Measurements from ENCODE around the gene ALDH1L2.

Gene ALDH1L2

DNA sequence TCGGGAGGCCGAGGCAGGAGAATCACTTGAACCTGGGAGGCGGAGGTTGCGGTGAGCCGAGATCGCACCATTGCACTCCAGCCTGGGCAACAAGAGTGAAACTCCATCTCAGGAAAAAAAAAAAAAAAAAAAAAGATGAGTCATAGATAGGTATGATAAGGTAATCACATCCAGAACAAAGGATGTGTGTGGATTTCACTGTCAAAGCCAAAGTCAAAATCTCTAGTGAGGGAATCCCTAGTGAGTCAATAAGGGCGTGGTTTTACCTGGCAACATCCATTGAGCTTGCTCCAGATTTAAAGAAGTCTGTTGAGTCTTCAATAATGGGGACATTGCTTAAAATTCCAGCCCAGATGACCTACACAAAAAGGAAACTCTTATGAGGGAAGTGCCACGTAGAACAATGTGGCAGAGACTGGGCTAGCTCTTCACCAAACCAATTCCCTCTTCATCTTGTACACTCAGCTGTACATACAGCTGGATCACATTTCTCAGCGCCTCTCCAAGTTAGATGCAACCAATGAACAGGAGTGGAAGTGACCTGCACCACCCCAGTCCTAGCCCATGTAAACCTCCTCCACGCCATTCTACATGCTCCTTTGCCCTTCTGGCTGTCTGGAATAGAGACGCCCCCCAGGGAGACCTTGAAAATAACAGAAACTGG, 23.4 kb downstream of the ALDH1L2 start:
- H3K27me3 ChIP-seq (ENCODE audit: control insufficient read depth, insufficient read depth, low read length), result no peaks in the 10 kb centered on the region
- H3K36me3 ChIP-seq (ENCODE audit: insufficient read depth, low read length), result peaks cover 65% of the 10 kb centered on the region
- H3K9ac ChIP-seq (ENCODE audit: low read depth, low read length), result no peak overlapping the region
- no peak overlapping the region for H3K4me3 ChIP-seq (ENCODE audit: low read length)
- H3K4me2 ChIP-seq (ENCODE audit: low read length), result no peak overlapping the region
- H3K9me3 ChIP-seq (replicated peaks; ENCODE audit: low read length), result peaks cover 4% of the 10 kb centered on the region
- H3K4me1 ChIP-seq (ENCODE audit: control insufficient read depth, insufficient read depth, low read length), result no peaks in the 10 kb centered on the region

- peaks cover 54% of the 10 kb centered on the region for H3K36me3 ChIP-seq (ENCODE audit: insufficient read depth, low read length)
- no peak overlapping the region for H3K4me2 ChIP-seq (ENCODE audit: low read length)
- no peak overlapping the region for H3K9ac ChIP-seq (ENCODE audit: low read depth, low read length)
- peaks cover 4% of the 10 kb centered on the region for H3K9me3 ChIP-seq (replicated peaks; ENCODE audit: low read length)
- H3K4me1 ChIP-seq (ENCODE audit: control insufficient read depth, insufficient read depth, low read length), result no peaks in the 10 kb centered on the region
- no peak overlapping the region for H3K4me3 ChIP-seq (ENCODE audit: low read length)
- no peaks in the 10 kb centered on the region for H3K27me3 ChIP-seq (ENCODE audit: control insufficient read depth, insufficient read depth, low read length)
These were observed 27.1 kb downstream of the ALDH1L2 start for GRCh38 chr12:105057174-105057573.

DNA sequence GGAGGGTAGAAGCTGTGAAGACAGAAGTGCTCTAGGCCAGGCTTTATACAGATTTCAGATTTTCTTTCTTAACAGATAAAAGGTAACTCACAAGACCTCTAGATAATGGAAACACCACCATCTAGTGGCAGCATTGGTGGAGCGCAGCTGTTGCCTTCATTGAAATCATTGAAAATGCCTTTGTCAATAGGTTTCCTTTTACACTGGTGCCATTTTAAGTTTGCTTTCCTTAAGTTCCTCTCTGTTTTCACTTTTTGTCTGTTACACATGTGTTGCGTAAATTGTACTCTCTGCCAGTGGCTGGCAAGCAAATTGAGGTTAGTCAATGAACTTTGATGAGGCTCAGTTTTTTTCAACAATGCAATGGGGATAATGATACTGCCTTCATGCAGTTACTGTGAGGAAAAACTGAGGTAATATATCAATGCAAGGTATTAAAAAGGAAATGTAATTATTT, 31.1 kb downstream of the ALDH1L2 start:
- H3K36me3 ChIP-seq (ENCODE audit: insufficient read depth, low read length), result peaks cover 50% of the 10 kb centered on the region
- no peaks in the 10 kb centered on the region for H3K27me3 ChIP-seq (ENCODE audit: control insufficient read depth, insufficient read depth, low read length)

GRCh38 chr12:105051981-105052380, 32.3 kb downstream of the ALDH1L2 start:
- H3K27me3 ChIP-seq (ENCODE audit: control insufficient read depth, insufficient read depth, low read length), result no peaks in the 10 kb centered on the region
- H3K4me3 ChIP-seq (ENCODE audit: low read length), result no peak overlapping the region
- no peak overlapping the region for H3K4me2 ChIP-seq (ENCODE audit: low read length)
- no peak overlapping the region for H3K9ac ChIP-seq (ENCODE audit: low read depth, low read length)
- peaks cover 4% of the 10 kb centered on the region for H3K9me3 ChIP-seq (replicated peaks; ENCODE audit: low read length)
- H3K36me3 ChIP-seq (ENCODE audit: insufficient read depth, low read length), result peaks cover 50% of the 10 kb centered on the region
- no peaks in the 10 kb centered on the region for H3K4me1 ChIP-seq (ENCODE audit: control insufficient read depth, insufficient read depth, low read length)

More for the DNA sequence above, 31.1 kb downstream of the ALDH1L2 start:
- Histone ChIP-seq H3K9me3 (replicated peaks; ENCODE audit: low read length) (peaks cover 4% of the 10 kb centered on the region), H3K4me1 (ENCODE audit: control insufficient read depth, insufficient read depth, low read length) (no peaks in the 10 kb centered on the region), H3K9ac (ENCODE audit: low read depth, low read length) (no peak overlapping the region), H3K4me2 (ENCODE audit: low read length) (no peak overlapping the region), H3K4me3 (ENCODE audit: low read length) (no peak overlapping the region)

DNA sequence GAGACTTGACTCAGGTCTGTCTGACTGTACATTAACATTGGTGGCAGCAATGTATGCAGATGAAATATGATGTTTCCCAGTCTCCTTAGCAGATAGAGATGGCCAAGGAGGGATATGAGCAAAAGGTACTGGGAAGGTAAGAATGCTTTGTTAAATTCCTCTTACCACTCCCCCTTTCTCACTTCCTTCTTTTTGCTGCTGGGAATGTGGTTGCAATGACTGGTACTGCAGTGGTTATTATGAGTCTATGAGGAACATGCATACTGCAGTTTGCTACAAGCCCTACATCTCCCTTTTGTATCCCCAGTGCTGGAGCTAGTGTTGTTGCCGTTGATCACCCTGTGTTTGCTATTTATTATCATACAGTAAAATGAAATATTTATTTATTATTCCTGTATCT, 35.9 kb downstream of the ALDH1L2 start:
- Histone ChIP-seq H3K4me1 (ENCODE audit: control insufficient read depth, insufficient read depth, low read length) (no peaks in the 10 kb centered on the region), H3K36me3 (ENCODE audit: insufficient read depth, low read length) (peaks cover 43% of the 10 kb centered on the region), H3K9ac (ENCODE audit: low read depth, low read length) (no peak overlapping the region), H3K9me3 (replicated peaks; ENCODE audit: low read length) (no peaks in the 10 kb centered on the region), H3K4me2 (ENCODE audit: low read length) (no peak overlapping the region), H3K4me3 (ENCODE audit: low read length) (no peak overlapping the region), H3K27me3 (ENCODE audit: control insufficient read depth, insufficient read depth, low read length) (no peaks in the 10 kb centered on the region)

DNA sequence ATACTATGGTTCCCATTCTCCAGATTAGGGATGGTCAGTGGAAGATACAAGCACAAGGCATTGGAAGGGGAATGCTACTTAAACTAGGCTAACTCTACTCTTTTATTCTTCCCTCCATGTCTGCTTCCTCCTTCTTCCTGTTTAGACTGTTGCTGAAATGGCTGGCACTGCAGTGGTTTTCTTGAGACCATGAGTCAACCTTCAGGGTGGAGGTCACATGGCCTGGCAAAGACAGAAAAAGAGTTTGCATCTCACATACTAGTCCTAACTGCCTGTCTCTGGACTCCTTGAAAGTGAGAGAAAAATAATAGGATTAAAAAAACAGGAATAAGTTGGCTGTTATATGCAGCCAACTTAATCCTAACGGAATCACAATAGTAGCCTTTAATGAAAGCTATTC, 37.0 kb downstream of the ALDH1L2 start:
- Histone ChIP-seq H3K36me3 (ENCODE audit: insufficient read depth, low read length) (peaks cover 42% of the 10 kb centered on the region), H3K4me3 (ENCODE audit: low read length) (no peak overlapping the region), H3K4me1 (ENCODE audit: control insufficient read depth, insufficient read depth, low read length) (no peaks in the 10 kb centered on the region), H3K9ac (ENCODE audit: low read depth, low read length) (no peak overlapping the region), H3K4me2 (ENCODE audit: low read length) (no peak overlapping the region), H3K27me3 (ENCODE audit: control insufficient read depth, insufficient read depth, low read length) (no peaks in the 10 kb centered on the region), H3K9me3 (replicated peaks; ENCODE audit: low read length) (no peaks in the 10 kb centered on the region)

- peaks cover 25% of the 10 kb centered on the region for H3K36me3 ChIP-seq (ENCODE audit: insufficient read depth, low read length)
- H3K9me3 ChIP-seq (replicated peaks; ENCODE audit: low read length), result no peaks in the 10 kb centered on the region
- no peaks in the 10 kb centered on the region for H3K27me3 ChIP-seq (ENCODE audit: control insufficient read depth, insufficient read depth, low read length)
- no peak overlapping the region for H3K4me2 ChIP-seq (ENCODE audit: low read length)
- no peak overlapping the region for H3K9ac ChIP-seq (ENCODE audit: low read depth, low read length)
- peaks cover 4% of the 10 kb centered on the region for H3K4me1 ChIP-seq (ENCODE audit: control insufficient read depth, insufficient read depth, low read length)
- H3K4me3 ChIP-seq (ENCODE audit: low read length), result no peak overlapping the region
These were observed 43.1 kb downstream of the ALDH1L2 start for GRCh38 chr12:105041186-105041585.

DNA sequence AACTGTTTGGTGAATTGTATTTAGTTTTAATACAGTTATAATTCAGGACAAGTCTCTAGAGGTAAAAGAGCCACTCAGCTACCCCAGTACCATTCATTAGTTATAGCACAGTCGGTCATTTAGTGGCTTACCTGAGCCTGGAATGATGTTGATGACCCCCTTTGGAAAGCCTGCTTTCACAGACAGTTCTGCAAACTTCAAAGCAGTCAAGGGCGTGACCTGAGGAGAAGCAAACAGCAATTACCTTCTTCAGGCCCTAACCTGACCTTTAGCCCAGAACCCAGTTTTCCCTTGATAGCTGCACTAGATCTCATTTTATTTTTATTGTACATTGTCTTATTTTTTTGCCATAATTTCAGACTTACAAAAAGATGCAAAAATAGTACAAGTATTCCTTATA, 43.8 kb downstream of the ALDH1L2 start:
- Histone ChIP-seq H3K36me3 (ENCODE audit: insufficient read depth, low read length) (peaks cover 25% of the 10 kb centered on the region), H3K4me3 (ENCODE audit: low read length) (no peak overlapping the region), H3K4me2 (ENCODE audit: low read length) (no peak overlapping the region), H3K27me3 (ENCODE audit: control insufficient read depth, insufficient read depth, low read length) (no peaks in the 10 kb centered on the region), H3K9me3 (replicated peaks; ENCODE audit: low read length) (no peaks in the 10 kb centered on the region), H3K4me1 (ENCODE audit: control insufficient read depth, insufficient read depth, low read length) (peaks cover 4% of the 10 kb centered on the region), H3K9ac (ENCODE audit: low read depth, low read length) (no peak overlapping the region)

DNA sequence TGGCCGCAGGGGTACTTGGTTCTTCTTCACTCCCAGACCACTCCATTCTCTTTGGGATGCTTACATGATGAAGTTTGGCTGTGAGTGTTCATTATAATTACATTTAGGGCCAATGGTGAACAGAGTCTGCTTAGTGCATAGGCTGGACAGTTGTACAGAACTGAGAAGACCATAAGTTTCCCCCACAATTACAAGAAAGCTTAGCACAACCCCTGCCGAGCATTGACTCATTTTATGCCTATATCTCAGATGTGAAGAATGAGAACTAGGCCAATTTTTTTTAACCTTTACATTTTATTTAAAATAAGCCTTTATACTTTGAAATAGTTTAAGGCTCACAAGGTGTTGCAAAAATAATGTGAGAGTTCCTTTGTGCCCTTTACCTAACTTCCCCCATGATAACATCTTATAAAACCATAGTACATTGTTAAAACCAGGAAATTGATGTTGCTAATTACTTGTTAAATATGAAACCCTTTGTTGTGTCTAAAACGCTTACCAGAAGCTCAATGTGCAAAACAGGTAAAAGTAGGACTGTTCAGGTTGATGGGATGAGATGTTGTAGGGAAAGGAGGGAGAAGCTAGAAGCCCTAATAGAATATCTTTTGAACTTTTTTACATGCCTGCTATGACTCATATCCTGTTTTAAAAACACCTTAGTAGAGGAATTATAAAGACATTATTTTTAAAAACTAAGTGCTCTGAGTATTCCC, 47.2 kb downstream of the ALDH1L2 start:
- Histone ChIP-seq H3K4me2 (ENCODE audit: low read length) (no peak overlapping the region), H3K27me3 (ENCODE audit: control insufficient read depth, insufficient read depth, low read length) (no peaks in the 10 kb centered on the region), H3K36me3 (ENCODE audit: insufficient read depth, low read length) (peaks cover 25% of the 10 kb centered on the region), H3K9me3 (replicated peaks; ENCODE audit: low read length) (no peaks in the 10 kb centered on the region), H3K4me3 (ENCODE audit: low read length) (no peak overlapping the region), H3K9ac (ENCODE audit: low read depth, low read length) (no peak overlapping the region), H3K4me1 (ENCODE audit: control insufficient read depth, insufficient read depth, low read length) (peaks cover 4% of the 10 kb centered on the region)

- Histone ChIP-seq H3K4me3 (ENCODE audit: low read length) (no peak overlapping the region), H3K4me2 (ENCODE audit: low read length) (no peak overlapping the region), H3K4me1 (ENCODE audit: control insufficient read depth, insufficient read depth, low read length) (peaks cover 4% of the 10 kb centered on the region), H3K27me3 (ENCODE audit: control insufficient read depth, insufficient read depth, low read length) (no peaks in the 10 kb centered on the region), H3K9me3 (replicated peaks; ENCODE audit: low read length) (no peaks in the 10 kb centered on the region), H3K36me3 (ENCODE audit: insufficient read depth, low read length) (peaks cover 40% of the 10 kb centered on the region), H3K9ac (ENCODE audit: low read depth, low read length) (no peak overlapping the region)
These were observed 50.4 kb downstream of the ALDH1L2 start for GRCh38 chr12:105033851-105034250.

DNA sequence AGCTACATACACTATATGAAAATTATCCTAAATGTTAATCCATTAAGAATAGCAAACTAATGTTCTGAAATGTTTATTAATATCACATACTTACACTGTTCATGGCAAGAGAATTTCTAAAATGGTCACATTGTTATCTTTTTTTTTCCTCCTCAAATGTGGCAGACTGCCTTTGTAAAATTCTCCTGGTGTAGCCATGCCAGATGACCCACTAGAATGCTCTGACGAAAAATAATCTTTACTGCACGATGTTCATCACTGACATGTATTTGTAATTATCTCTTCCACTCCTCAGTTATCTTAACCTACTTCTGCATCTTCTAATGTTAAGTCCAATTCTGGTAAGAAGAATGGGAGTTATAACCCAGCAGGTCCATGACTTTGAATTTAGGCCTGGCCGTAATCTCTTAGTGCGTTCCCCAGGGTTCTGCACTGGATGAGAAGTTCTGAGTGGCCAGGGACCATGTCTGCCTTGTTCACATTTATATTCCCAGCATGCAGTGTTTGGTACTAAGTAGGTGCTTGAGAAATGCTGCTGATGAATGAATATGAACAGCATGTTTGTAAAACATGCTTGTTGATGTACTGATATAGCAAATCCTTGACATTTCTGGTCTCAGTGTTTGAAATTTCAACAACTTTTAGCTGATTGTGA, 51.4 kb downstream of the ALDH1L2 start:
- H3K27me3 ChIP-seq (ENCODE audit: control insufficient read depth, insufficient read depth, low read length), result no peaks in the 10 kb centered on the region
- H3K4me2 ChIP-seq (ENCODE audit: low read length), result no peak overlapping the region
- H3K36me3 ChIP-seq (ENCODE audit: insufficient read depth, low read length), result peaks cover 38% of the 10 kb centered on the region
- H3K9me3 ChIP-seq (replicated peaks; ENCODE audit: low read length), result no peaks in the 10 kb centered on the region
- H3K4me1 ChIP-seq (ENCODE audit: control insufficient read depth, insufficient read depth, low read length), result peaks cover 4% of the 10 kb centered on the region
- H3K9ac ChIP-seq (ENCODE audit: low read depth, low read length), result no peak overlapping the region
- no peak overlapping the region for H3K4me3 ChIP-seq (ENCODE audit: low read length)

All from skeletal muscle satellite cell (primary cell).